ENCODE data around the gene SMPDL3A.
"Not testable (repeated sequence)": the region's sequence is repeated elsewhere in the genome, so short reads cannot be mapped to it uniquely, and the experiment has no call there.

The SMPDL3A gene

GRCh38 chr6:122789182-122790027, at the start of gene SMPDL3A:
SMPDL3A (plus strand) TSS chr6:122789258; CDS start chr6:122789347, 89 bp downstream.
- DNase-seq (ENCODE audit: low read depth in 3 of 3) = no peak

- no peak for DNase-seq (ENCODE audit: low read depth in 3 of 3)
These were observed 49.0 kb upstream of the SMPDL3A start for GRCh38 chr6:122740091-122740490.

DNA sequence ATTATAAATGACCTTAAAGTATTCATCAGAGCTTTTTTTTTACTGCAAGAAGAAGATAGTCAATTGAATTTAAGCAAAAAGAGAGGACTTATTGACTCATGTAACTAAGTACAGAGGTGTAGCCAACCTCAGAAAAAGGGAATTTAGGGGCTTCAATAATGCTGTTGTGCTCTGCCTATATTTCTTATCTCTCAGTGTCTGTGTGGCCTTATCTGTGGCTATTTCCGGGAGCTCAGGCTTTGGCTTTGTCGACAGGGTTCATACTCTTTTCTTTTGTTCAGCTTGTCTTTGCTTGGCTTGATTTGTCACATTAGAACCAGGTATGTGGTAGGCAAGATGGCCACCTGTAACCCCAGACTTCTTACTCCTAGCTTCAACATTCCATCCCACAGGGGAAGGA, 48.1 kb upstream of the SMPDL3A start:
- DNase-seq (ENCODE audit: low read depth in 3 of 3) = no peak

GRCh38 chr6:122744247-122744646, 44.8 kb upstream of the SMPDL3A start:
- DNase-seq (ENCODE audit: low read depth in 3 of 3) = not testable (repeated sequence)

DNA sequence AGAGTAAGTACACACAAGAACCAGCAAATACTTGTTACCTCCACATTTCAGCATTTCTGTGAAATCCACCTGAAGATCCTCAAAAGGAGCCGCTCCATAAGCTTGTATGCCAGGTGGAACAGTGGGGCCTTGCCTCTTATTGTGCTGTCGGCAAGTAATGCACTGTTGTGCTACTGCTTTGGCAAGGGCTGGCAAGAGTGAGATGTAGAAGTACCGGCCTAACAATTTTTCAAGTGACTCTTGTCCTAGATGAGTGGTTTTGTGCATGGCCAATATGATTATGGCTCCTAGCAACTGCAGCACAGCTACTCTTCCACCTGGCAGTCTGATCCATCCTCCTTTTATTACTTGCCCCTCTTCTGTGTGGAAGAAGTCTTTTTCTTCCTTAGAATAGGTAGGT, 44.2 kb upstream of the SMPDL3A start:
- not testable (repeated sequence) for DNase-seq (ENCODE audit: low read depth in 3 of 3)

GRCh38 chr6:122746688-122747087, 42.4 kb upstream of the SMPDL3A start:
- DNase-seq (ENCODE audit: low read depth in 3 of 3) = no peak

- no peak for DNase-seq (ENCODE audit: low read depth in 3 of 3)
These were observed 41.5 kb upstream of the SMPDL3A start for GRCh38 chr6:122747573-122747972.

DNA sequence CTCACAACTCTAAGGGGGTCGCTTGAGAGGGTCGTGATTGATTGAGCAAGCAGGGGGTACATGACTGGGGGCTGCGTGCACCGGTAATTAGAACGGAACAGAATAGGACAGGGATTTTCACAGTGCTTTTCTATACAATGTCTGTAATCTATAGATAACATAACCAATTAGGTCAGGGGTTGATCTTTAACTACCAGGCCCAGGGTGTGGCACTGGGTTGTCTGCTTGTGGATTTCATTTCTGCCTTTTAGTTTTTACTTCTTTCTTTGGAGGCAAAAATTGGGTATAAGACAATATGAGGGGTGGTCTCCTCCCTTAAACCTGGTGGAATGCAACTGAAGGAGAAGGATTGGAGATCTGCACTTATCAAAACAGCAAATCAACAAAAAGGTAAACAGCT, 40.1 kb upstream of the SMPDL3A start:
- DNase-seq (ENCODE audit: low read depth in 3 of 3) = not testable (repeated sequence)

GRCh38 chr6:122749451-122750050, 39.5 kb upstream of the SMPDL3A start:
- DNase-seq (ENCODE audit: low read depth in 3 of 3) = no peak

DNA sequence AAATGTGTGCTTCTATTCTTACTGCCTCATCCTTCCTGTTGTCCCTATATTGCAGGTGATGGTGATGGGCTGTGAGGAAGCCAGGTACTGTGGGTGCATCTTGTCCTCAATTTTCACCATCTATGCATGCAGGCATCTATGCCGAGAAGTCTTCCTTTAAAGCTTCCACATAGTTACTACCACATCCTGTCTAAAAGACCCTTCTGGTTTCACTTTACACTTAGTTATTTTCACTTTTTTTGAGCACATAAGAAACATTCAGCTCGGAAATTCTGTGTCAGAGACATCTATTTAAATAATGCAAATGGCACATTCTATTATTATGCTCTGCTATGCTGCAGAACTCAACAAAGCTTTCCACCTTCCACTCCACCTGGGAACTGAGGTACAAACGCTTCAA, 37.7 kb upstream of the SMPDL3A start:
- DNase-seq (ENCODE audit: low read depth in 3 of 3) = no peak

- DNase-seq (ENCODE audit: low read depth in 3 of 3) = no peak
These were observed 36.6 kb upstream of the SMPDL3A start for GRCh38 chr6:122752459-122752858.

DNA sequence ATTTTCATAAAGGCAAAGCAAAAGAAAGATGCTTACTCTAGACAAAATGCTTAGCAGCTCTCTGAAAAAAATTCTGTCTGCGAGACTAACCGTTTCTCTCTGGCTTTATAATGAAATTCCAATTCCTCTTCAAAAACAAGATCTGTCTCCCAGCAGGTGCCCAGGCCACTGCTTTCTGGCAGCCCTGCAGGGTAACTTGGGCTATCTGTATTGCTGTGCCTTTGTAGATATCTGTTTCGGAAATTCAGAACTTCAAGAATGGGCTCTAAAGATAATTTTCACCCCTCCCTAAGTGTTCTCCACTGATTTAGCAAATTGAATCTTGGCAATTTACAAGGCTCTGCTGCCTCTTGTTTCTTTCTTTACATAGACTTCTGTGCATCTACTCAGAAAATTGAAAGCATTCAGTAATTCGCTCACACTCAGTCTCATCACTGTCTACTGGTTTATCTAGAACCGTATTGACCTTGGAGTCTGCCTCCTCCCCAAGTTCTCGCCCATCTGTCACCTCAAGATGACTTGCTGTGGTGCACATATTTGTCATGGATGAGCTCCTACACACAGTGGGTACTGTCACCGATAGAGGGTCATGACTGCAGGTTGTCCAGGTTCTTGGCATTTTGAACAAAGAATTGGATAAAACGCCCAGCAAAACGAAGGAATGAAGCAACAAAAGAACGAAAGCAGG, 35.9 kb upstream of the SMPDL3A start:
- no peak for DNase-seq (ENCODE audit: low read depth in 3 of 3)

GRCh38 chr6:122753688-122754056, 35.4 kb upstream of the SMPDL3A start:
- no peak for DNase-seq (ENCODE audit: low read depth in 3 of 3)

- no peak for DNase-seq (ENCODE audit: low read depth in 3 of 3)
These were observed 34.8 kb upstream of the SMPDL3A start for GRCh38 chr6:122754191-122754731.

- no peak for DNase-seq (ENCODE audit: low read depth in 3 of 3)
These were observed 33.2 kb upstream of the SMPDL3A start for GRCh38 chr6:122755901-122756300.

- no peak for DNase-seq (ENCODE audit: low read depth in 3 of 3)
These were observed 30.1 kb upstream of the SMPDL3A start for GRCh38 chr6:122758927-122759334.

- DNase-seq (ENCODE audit: low read depth in 3 of 3) = no peak
These were observed 28.7 kb upstream of the SMPDL3A start for GRCh38 chr6:122760330-122760729.

- no peak for DNase-seq (ENCODE audit: low read depth in 3 of 3)
These were observed 22.8 kb upstream of the SMPDL3A start for GRCh38 chr6:122766256-122766655.

DNA sequence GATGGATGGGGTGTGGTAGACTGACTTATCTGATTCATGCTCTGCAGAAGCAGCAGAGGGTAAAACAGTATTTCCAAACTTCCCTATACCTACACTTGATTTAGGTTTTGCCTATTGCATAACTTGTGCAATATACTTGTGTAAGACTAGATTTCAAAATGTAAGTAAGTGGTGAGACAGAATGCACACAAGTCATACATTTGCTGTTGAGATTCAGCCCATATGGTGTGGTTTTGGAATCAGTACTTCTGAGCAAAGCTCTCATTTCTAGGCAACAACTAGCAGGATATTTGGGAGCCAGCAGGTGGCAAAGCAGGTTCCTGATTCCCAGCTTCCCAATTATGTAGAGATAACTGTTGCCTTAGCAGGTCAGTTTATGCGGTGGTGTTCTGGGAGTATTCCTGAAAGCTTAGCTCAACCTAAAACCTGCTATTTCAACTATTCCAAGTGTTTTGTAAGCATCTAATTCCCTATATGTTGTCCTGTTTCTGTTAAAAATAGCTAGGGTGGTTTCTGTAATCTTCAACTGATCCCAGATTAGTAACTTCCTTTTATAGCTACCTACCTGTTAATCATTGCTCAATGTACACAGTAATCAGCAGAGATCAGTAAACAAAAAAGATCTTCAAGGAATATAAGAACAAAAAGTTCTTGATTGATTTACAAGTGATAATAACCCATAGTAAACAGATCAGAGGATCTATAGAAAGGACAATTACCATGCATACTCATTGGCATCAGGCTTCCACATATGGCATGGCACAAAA, 18.0 kb upstream of the SMPDL3A start:
- no peak for DNase-seq (ENCODE audit: low read depth in 3 of 3)

GRCh38 chr6:122772724-122773415, 16.2 kb upstream of the SMPDL3A start:
- no peak for DNase-seq (ENCODE audit: low read depth in 3 of 3)

DNA sequence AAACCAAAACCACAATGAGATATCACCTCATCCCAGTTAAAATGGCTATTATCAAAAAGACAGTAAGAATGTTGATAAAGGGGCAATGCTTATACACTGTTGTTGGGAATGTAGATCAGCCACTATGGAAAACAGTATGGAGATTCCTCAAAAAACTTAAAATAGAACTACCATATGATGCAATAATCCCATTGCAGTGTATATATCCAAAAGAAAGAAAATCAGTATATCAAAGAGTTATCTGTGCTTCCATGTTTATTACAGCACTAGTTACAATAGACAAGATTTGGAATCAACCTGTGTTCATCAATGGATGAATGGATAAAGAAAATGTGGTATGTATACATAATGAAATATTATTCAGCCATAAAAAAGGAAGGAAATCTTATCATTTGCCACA, 13.1 kb upstream of the SMPDL3A start:
- no peak for DNase-seq (ENCODE audit: low read depth in 3 of 3)
